Nephron progenitor cell (in vitro differentiated cells): Measurements from ENCODE around the gene UHRF2.
"Not testable (repeated sequence)": the region's sequence is repeated elsewhere in the genome, so short reads cannot be mapped to it uniquely, and the experiment has no call there.

Experiments
- DNase-seq: peaks from one replicate; pipeline ENCODE4 v3.0.0; 2021
- H3K27ac Mint-ChIP-seq: 2 replicates; pipeline ENCODE4 v1.8.0; 2021; ENCODE audit warnings: mild to moderate bottlenecking, moderate library complexity, mixed read lengths
- H3K27me3 Mint-ChIP-seq: 2 replicates; pipeline ENCODE4 v1.8.0; 2021; ENCODE audit warnings: mild to moderate bottlenecking, low read depth, mixed read lengths; ENCODE audit not compliant: poor library complexity
- H3K36me3 Mint-ChIP-seq: 2 replicates; pipeline ENCODE4 v1.8.0; 2021; ENCODE audit warnings: low read depth, mixed read lengths
- H3K4me1 Mint-ChIP-seq: 2 replicates; pipeline ENCODE4 v1.8.0; 2021; ENCODE audit warnings: mixed read lengths
- H3K4me3 Mint-ChIP-seq: 2 replicates; pipeline ENCODE4 v1.8.0; 2021; ENCODE audit warnings: mild to moderate bottlenecking, moderate library complexity, mixed read lengths
- H3K9me3 Mint-ChIP-seq: 2 replicates; pipeline ENCODE4 v1.8.0; 2021; ENCODE audit warnings: mild to moderate bottlenecking, moderate library complexity, mixed read lengths
- TF ChIP-seq, protein P1 (sequence below): fragments of 200-600 bp; sonication (generic); IDR thresholded peaks from 2 replicates; pipeline ENCODE4 v1.5.0; 2021; ENCODE audit warnings: antibody characterized with exemption

UHRF2 gene, protein sequence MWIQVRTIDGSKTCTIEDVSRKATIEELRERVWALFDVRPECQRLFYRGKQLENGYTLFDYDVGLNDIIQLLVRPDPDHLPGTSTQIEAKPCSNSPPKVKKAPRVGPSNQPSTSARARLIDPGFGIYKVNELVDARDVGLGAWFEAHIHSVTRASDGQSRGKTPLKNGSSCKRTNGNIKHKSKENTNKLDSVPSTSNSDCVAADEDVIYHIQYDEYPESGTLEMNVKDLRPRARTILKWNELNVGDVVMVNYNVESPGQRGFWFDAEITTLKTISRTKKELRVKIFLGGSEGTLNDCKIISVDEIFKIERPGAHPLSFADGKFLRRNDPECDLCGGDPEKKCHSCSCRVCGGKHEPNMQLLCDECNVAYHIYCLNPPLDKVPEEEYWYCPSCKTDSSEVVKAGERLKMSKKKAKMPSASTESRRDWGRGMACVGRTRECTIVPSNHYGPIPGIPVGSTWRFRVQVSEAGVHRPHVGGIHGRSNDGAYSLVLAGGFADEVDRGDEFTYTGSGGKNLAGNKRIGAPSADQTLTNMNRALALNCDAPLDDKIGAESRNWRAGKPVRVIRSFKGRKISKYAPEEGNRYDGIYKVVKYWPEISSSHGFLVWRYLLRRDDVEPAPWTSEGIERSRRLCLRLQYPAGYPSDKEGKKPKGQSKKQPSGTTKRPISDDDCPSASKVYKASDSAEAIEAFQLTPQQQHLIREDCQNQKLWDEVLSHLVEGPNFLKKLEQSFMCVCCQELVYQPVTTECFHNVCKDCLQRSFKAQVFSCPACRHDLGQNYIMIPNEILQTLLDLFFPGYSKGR

DNA sequence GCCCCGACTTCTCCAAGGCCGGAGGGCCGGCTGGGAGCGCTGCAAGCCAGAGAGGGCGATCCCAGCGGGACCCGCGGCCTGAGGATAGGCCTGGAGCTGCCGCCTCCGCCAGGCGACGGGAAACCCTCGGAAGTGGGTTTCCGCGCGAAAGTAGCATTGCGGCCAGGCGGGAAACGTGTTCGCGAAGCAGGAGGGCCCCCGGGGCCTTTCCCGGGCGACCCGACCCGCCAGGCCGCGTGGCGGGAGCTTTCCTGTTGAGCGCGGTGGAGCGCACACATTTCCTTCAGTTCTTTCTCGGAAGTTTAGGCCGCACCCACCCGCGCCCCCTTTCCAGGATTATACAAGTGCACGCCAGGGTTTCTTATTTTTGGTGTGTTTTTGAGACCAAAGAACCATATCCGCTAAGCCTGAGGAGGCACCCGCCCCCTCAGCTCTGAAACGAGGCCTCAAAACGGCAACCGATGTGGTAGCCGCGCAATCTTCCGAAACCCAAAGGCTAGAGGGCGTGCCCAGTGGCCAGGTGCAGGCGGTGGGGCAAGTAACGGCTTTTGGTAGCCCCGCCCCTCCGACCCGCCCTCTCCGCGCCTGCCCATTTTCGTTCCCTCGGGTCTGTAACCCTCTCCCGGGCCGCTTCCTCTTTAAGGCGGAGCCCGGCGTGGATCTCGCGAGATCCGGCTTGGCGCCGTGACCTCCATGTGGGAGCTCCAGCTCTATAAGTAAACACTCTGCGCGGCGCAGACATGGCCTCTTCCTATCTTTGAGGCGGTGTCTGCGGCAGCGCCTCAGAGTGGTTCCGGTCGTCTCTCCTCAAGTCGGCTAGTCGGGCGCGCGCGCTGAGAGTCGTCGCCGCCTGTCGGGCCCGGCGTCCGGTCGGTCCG is at the start of gene UHRF2:
TSS of gene UHRF2 (plus strand) at position 713 of the 878 bp plus-strand sequence. CDS start 292 bp downstream, outside the sequence.
- TF ChIP-seq, protein P1, sequence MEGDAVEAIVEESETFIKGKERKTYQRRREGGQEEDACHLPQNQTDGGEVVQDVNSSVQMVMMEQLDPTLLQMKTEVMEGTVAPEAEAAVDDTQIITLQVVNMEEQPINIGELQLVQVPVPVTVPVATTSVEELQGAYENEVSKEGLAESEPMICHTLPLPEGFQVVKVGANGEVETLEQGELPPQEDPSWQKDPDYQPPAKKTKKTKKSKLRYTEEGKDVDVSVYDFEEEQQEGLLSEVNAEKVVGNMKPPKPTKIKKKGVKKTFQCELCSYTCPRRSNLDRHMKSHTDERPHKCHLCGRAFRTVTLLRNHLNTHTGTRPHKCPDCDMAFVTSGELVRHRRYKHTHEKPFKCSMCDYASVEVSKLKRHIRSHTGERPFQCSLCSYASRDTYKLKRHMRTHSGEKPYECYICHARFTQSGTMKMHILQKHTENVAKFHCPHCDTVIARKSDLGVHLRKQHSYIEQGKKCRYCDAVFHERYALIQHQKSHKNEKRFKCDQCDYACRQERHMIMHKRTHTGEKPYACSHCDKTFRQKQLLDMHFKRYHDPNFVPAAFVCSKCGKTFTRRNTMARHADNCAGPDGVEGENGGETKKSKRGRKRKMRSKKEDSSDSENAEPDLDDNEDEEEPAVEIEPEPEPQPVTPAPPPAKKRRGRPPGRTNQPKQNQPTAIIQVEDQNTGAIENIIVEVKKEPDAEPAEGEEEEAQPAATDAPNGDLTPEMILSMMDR: no peak
- peaks cover 28% of the 10 kb centered on the region for H3K36me3 Mint-ChIP-seq
- DNase-seq: peak; percentile 96
- H3K4me3 Mint-ChIP-seq: peak within 1 kb of the TSS; percentile 91
- H3K27ac Mint-ChIP-seq: peak within 1 kb of the TSS; percentile 88
- H3K9me3 Mint-ChIP-seq: peaks cover 13% of the 10 kb centered on the region
- peaks cover 27% of the 10 kb centered on the region for H3K4me1 Mint-ChIP-seq
- peaks cover 21% of the 10 kb centered on the region for H3K27me3 Mint-ChIP-seq

DNA sequence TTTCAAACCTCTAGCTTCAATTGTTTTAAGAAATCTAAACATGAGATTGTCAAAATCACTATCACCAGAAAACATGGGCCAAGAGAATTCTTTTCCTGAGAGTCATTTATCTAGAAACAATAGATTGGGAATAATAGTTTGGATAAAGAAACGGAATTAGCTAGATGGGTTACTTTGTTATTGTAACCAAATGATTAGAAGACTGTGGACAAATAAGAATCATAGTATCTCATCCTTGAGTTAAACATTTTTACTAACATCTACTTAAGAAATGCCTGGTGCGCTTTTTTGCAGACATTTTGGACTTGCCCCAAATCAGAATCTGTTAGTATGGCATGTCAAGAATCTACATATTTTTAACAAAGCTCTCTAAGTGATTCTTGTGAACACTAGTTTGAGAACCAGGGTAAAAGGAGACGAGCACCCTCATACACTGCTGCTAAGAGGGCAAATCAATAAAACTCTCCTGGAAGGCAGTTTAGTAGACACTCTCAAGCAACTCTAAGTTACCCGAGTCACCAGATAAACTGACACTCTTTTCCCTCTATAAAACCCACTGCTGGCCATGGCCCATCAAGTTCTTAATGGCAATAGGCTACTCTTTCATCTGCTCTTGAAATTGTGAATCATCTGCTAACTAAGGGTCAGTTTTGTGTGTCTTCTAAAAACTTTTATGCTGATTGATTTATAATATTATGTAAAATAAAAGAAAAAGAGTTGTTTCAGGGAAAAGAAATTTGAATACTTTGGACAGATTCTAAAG is 45.7 kb upstream of the UHRF2 start:
- Mint-ChIP-seq H3K27me3 (peaks cover 9% of the 10 kb centered on the region), H3K36me3 (no peaks in the 10 kb centered on the region), H3K4me3 (no peak overlapping the region), H3K9me3 (peaks cover 27% of the 10 kb centered on the region), H3K27ac (peak overlapping the region; percentile 11), H3K4me1 (peaks cover 15% of the 10 kb centered on the region)
- DNase-seq: no peak
- TF ChIP-seq, protein P1: no peak

DNA sequence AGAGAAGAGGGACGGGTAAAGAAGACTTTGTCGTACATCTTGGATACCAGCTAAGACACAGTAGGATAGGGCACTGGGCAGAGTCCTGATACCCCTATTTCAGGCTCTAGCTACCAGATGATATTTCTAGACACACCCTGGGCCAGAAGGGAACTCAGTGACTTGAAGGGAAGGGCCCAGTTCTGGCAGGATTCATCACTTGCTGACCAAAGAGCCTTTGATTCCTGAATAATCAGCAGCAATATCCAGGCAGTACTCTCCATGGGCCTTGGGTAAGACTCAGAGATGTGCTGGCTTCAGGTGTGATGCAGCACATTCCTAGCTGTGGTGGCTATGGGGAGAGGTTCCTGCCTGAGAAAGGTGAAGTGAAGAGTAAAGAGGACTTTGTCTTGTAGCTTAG is 44.2 kb upstream of the UHRF2 start:
- Mint-ChIP-seq H3K9me3 (peaks cover 35% of the 10 kb centered on the region), H3K27ac (no peak overlapping the region), H3K27me3 (peaks cover 3% of the 10 kb centered on the region), H3K36me3 (no peaks in the 10 kb centered on the region), H3K4me3 (no peak overlapping the region), H3K4me1 (peaks cover 15% of the 10 kb centered on the region)
- TF ChIP-seq, protein P1: no peak
- no peak for DNase-seq

DNA sequence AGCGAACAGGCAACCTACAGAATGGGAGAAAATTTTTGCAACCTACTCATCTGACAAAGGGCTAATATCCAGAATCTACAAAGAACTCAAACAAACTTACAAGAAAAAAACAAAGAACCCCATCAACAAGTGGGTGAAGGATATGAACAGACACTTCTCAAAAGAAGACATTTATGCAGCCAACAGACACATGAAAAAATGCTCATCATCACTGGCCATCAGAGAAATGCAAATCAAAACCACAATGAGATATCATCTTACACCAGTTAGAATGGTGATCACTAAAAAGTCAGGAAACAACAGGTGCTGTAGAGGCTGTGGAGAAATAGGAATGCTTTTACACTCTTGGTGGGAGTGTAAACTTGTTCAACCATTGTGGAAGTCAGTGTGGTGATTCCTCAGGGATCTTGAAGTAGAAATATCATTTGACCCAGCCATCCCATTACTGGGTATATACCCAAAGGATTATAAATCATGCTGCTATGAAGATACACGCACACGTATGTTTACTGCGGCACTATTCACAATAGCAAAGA is 31.5 kb upstream of the UHRF2 start:
- not testable (repeated sequence) for DNase-seq, H3K4me1 Mint-ChIP-seq, H3K4me3 Mint-ChIP-seq, H3K36me3 Mint-ChIP-seq, H3K27ac Mint-ChIP-seq
- Mint-ChIP-seq H3K27me3 (peaks cover 22% of the 10 kb centered on the region), H3K9me3 (peaks cover 26% of the 10 kb centered on the region)

DNA sequence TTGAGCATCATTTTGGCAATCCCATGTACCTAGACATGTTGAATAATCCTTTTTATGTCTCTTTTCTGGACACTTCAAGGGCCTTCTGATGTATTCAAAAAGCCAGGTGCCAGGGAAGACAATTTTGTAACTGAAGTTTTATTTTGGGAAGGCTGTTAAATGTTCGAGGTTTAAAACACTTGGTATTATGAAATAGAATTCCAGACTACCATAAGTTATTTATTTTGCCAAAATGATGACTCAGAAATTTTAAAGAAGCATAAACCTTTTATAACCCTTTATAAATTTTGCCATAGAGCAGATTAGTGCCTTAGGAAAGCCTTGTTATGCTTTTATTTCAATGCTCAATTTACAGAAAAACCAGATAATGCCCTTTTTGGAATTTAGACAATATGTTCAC is 30.3 kb upstream of the UHRF2 start:
- no peaks in the 10 kb centered on the region for H3K36me3 Mint-ChIP-seq
- peaks cover 21% of the 10 kb centered on the region for H3K27me3 Mint-ChIP-seq
- peaks cover 21% of the 10 kb centered on the region for H3K9me3 Mint-ChIP-seq
- DNase-seq: no peak
- no peak overlapping the region for H3K27ac Mint-ChIP-seq
- H3K4me1 Mint-ChIP-seq: no peaks in the 10 kb centered on the region
- TF ChIP-seq, protein P1: no peak
- no peak overlapping the region for H3K4me3 Mint-ChIP-seq
